Erythroblast (primary cell): ENCODE data around the gene SKIC8.

Experiments used
- GATA1 ChIP-seq: IDR thresholded peaks from 2 replicates; pipeline ENCODE4 v1.6.1; 2011; ENCODE audit warnings: low read depth, mild to moderate bottlenecking, control low read depth, low read length, moderate library complexity
- POLR2A ChIP-seq: IDR thresholded peaks from 2 replicates; pipeline ENCODE4 v1.6.1; 2011; ENCODE audit warnings: mild to moderate bottlenecking, low read length

- peak; percentile 17 for TF ChIP-seq POLR2A
- no peak for TF ChIP-seq GATA1
Measured at GRCh38 chr15:78236491-78236890, 62.9 kb downstream of the SKIC8 start.
